Activated gamma-delta T cell treated with anti-CD3 and anti-CD28 coated beads, Interleukin-2, amount 50 U/mL, for 16 hours (primary cell): ENCODE results near the gene RHO.

Experiments
- DNase-seq: peaks from one replicate; pipeline ENCODE4 v3.0.0-alpha.2; 2020; ENCODE audit warnings: low read depth

The RHO gene

DNA sequence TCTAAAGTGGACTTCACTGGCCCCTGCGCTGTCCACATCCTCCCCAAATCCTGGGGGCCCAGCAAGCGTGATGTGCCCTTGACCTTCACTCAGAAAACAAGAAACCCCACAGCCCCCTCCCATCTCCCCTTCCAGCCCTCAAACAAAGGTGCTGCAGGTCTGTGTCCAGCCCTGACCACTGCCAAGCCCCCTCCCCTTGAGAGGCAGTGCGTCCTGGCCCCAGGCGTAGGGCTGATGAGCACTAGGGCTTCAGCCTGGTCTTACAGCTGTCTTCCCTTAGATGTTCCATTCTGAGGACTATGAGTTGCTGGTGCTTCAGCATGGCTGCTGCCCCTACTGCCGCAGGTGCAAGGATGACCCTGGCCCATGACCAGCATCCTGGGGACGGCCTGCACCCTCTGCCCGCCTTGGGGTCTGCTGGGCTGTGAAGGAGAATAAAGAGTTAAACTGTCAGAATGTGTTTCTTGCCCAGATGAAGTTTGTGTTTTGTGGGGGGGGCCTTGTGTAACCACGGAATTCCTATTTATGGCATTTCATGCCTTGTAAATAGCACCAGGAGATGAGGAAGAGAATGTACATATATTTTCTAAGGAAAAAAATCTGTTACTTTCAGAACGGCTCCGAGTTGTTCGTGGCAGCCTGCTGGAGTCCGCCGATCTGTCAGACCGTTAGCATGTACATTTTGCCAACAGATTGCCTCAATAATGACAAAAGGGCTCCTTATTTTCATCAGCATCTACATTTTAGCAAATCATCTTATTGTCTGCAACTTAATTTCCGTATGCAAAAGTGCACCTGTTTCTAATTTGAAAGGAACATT lies 8.3 kb upstream of the RHO start:
- DNase-seq: no peak

DNA sequence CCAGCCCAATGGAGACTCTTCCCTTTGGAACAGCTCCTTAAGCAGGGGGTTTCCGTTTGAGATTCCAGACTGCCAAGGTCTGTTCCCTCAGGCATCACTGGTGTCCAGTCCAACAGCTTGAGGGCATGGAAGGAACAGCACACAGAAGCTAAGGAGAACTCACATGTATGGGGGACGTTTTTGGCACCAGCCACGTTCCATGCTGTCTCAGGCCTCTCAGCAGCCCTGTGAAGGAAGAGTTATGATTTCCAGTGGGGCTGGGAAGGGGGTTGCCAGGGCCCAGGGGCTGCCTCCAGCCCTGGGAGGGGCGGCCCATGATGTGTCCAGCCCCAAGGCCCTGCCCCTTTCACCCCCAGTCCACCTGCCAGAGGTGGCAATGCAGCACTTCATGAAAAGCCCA lies 7.5 kb upstream of the RHO start:
- DNase-seq: no peak

DNA sequence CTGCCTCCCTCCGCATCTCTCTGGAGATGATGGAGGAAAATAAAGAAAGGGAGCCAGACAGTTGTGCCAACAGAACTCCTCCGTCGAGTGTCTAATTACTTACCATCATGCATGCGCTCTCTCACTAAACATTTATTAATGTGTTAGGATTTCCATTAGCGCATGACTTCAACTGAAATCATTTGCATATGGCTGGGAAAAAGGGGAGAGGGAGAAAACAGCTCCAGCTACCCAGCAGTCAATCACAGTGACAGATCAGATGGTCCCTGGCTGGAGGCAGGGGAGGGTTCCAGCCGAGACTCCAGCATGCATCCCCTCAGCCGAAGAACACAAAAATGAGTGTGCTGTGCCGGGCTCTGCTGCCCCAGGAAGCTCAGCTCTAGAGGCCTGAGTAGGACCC lies 6.8 kb upstream of the RHO start:
- DNase-seq: no peak

DNA sequence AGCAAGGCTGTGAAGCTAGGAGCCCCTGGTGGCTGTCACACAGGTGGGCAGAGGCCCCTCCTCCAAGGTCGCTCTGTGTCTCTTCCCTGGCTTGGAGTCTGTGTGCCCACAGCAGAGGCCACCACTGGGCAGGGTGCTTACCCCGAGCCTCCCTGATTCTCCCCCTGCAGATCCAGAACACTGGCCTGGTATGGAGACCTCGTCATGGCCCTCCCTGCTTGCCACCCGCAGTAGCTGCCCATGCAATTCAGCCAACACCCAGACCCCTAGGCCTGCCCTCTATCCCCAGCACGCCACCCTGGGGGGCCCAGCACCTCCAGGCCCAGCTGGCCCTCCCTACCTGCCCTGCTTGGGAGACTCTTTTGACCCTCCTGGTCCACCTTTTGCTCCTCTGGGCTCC lies 5.5 kb upstream of the RHO start:
- no peak for DNase-seq

DNA sequence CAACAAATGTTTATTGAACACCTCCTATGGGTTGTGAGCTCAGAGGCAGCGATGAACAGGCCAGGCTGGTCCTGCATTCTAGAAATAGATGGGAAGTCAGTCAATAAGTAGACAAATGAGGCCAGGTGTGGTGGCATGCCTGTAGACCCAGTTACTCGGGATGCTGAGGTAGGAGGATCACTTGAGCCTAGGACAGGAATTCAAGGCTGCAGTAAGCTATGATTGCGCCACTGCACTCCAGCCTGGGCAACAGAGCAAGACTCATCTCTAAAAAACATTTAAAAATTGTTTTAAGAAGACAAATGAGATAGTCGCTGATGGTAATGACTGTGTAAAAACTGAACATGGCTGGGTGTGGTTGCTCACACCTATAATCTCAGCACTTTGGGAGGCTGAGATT lies 4.4 kb upstream of the RHO start:
- DNase-seq: no peak

DNA sequence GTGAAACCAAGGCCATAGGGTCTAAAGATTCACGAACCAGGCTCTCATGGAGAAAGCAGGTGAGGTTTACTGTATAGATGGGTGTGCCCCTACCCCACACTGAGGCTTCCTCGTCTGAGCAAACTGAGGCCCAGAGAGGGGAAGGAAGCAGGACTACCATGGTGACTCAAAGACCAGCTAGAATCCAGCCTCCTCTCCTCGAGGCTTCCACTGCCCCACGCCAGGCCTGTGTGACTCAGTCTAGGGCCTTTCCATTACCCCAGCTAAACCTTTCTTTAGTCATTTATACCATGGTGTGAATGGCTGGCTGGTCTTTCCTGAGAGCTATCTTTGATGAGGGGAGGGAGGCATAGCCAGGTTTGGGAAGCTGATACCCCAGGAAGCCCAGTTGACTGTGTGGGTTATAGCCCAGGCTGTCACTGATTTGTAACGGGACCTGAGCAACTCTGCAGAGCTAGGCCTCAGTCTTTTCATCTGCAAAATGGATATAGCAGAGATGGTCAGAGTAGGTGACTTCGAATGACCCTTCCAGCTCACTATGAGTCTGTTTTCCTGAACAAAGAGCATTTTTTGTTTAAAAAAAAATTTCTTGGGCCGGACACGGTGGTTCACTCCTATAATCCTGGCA lies 3.0 kb upstream of the RHO start:
- no peak for DNase-seq

DNA sequence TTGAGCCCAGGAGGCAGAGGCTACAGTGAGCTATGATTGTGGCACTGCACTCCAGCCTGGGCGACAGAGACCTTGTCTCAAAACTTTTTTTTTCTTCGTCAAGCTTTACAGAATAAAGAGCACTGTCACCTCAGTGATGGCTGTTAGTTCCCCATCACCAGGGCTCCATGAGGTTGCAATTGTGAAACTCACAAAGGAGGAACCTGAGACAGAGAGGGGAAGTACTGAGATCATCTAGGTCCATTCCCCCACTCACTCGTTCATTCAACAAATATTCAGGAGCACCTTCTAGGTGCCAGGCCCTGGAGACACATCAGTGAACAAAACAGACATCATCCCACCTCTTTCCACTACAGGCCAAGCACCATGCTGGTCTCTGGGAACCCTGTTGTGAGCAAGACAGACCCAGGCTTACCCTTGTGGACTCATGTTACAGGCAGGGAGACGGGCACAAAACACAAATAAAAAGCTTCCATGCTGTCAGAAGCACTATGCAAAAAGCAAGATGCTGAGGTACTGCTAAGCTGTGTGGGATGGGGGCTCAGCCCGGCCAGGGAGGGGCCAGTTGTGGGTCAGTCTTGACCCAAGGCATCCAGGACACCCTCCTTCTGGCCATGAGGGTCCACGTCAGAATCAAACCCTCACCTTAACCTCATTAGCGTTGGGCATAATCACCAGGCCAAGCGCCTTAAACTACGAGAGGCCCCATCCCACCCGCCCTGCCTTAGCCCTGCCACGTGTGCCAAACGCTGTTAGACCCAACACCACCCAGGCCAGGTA lies 2.1 kb upstream of the RHO start:
- no peak for DNase-seq

DNA sequence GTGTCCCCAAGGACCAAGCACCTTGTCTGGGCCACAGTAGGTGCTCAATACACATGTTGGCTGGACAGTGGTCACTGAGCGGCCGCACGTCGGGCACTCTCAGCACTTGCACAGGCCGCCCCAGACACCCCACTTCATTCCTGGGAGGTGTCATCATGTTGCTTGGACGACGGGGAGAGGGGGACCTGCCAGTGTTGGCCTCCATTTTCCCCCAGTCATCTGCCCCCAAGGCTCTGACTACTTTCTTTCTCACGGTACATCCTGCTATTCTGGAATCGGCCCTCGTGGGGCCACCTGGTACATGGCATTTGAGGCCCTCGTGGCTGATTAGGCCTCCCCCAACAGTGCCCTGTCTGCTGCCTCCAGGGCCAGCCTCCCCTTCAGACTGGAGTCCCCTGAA lies 1.2 kb upstream of the RHO start:
- no peak for DNase-seq

DNA sequence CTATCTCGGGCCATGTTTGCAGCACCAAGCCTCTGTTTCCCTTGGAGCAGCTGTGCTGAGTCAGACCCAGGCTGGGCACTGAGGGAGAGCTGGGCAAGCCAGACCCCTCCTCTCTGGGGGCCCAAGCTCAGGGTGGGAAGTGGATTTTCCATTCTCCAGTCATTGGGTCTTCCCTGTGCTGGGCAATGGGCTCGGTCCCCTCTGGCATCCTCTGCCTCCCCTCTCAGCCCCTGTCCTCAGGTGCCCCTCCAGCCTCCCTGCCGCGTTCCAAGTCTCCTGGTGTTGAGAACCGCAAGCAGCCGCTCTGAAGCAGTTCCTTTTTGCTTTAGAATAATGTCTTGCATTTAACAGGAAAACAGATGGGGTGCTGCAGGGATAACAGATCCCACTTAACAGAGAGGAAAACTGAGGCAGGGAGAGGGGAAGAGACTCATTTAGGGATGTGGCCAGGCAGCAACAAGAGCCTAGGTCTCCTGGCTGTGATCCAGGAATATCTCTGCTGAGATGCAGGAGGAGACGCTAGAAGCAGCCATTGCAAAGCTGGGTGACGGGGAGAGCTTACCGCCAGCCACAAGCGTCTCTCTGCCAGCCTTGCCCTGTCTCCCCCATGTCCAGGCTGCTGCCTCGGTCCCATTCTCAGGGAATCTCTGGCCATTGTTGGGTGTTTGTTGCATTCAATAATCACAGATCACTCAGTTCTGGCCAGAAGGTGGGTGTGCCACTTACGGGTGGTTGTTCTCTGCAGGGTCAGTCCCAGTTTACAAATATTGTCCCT lies 1.2 kb downstream of the RHO start:
- no peak for DNase-seq

DNA sequence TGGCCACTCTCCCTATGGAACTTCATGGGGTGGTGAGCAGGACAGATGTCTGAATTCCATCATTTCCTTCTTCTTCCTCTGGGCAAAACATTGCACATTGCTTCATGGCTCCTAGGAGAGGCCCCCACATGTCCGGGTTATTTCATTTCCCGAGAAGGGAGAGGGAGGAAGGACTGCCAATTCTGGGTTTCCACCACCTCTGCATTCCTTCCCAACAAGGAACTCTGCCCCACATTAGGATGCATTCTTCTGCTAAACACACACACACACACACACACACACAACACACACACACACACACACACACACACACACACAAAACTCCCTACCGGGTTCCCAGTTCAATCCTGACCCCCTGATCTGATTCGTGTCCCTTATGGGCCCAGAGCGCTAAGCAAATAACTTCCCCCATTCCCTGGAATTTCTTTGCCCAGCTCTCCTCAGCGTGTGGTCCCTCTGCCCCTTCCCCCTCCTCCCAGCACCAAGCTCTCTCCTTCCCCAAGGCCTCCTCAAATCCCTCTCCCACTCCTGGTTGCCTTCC lies 1.9 kb downstream of the RHO start:
- no peak for DNase-seq

DNA sequence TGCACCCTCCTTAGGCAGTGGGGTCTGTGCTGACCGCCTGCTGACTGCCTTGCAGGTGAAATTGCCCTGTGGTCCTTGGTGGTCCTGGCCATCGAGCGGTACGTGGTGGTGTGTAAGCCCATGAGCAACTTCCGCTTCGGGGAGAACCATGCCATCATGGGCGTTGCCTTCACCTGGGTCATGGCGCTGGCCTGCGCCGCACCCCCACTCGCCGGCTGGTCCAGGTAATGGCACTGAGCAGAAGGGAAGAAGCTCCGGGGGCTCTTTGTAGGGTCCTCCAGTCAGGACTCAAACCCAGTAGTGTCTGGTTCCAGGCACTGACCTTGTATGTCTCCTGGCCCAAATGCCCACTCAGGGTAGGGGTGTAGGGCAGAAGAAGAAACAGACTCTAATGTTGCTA lies 2.4 kb downstream of the RHO start:
- DNase-seq: no peak

DNA sequence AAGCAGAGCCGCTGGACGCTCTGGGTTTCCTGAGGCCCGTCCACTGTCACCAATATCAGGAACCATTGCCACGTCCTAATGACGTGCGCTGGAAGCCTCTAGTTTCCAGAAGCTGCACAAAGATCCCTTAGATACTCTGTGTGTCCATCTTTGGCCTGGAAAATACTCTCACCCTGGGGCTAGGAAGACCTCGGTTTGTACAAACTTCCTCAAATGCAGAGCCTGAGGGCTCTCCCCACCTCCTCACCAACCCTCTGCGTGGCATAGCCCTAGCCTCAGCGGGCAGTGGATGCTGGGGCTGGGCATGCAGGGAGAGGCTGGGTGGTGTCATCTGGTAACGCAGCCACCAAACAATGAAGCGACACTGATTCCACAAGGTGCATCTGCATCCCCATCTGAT lies 3.3 kb downstream of the RHO start:
- no peak for DNase-seq

DNA sequence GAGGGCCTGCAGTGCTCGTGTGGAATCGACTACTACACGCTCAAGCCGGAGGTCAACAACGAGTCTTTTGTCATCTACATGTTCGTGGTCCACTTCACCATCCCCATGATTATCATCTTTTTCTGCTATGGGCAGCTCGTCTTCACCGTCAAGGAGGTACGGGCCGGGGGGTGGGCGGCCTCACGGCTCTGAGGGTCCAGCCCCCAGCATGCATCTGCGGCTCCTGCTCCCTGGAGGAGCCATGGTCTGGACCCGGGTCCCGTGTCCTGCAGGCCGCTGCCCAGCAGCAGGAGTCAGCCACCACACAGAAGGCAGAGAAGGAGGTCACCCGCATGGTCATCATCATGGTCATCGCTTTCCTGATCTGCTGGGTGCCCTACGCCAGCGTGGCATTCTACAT lies 3.8 kb downstream of the RHO start:
- DNase-seq: no peak

DNA sequence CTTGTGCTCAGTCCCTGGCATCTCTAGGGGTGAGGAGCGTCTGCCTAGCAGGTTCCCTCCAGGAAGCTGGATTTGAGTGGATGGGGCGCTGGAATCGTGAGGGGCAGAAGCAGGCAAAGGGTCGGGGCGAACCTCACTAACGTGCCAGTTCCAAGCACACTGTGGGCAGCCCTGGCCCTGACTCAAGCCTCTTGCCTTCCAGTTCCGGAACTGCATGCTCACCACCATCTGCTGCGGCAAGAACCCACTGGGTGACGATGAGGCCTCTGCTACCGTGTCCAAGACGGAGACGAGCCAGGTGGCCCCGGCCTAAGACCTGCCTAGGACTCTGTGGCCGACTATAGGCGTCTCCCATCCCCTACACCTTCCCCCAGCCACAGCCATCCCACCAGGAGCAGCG lies 5.0 kb downstream of the RHO start:
- DNase-seq: no peak

DNA sequence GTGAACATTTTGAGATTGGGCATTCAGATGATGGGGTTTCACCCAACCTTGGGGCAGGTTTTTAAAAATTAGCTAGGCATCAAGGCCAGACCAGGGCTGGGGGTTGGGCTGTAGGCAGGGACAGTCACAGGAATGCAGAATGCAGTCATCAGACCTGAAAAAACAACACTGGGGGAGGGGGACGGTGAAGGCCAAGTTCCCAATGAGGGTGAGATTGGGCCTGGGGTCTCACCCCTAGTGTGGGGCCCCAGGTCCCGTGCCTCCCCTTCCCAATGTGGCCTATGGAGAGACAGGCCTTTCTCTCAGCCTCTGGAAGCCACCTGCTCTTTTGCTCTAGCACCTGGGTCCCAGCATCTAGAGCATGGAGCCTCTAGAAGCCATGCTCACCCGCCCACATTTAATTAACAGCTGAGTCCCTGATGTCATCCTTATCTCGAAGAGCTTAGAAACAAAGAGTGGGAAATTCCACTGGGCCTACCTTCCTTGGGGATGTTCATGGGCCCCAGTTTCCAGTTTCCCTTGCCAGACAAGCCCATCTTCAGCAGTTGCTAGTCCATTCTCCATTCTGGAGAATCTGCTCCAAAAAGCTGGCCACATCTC lies 6.1 kb downstream of the RHO start:
- no peak for DNase-seq

DNA sequence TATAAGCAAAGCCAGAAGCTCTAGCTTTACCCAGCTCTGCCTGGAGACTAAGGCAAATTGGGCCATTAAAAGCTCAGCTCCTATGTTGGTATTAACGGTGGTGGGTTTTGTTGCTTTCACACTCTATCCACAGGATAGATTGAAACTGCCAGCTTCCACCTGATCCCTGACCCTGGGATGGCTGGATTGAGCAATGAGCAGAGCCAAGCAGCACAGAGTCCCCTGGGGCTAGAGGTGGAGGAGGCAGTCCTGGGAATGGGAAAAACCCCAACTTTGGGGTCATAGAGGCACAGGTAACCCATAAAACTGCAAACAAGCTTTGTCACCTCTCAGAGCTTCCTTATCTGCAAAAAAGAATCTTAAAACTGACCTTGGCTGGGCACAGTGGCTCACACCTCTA lies 6.6 kb downstream of the RHO start:
- no peak for DNase-seq

DNA sequence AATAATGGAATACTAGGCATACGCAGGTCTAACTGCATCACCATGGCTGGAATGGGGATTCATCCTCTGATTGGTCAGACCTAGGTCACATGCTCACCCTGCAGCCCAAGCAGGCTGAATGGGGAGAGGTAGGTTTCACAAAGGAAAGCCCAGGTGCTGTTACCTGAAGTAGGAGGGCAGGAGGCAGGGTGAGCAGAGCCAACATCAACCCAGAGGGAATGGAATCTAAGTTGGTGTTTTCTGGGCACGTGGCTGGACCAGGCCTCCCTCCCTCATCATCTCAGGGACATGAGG lies 7.9 kb downstream of the RHO start:
- no peak for DNase-seq

DNA sequence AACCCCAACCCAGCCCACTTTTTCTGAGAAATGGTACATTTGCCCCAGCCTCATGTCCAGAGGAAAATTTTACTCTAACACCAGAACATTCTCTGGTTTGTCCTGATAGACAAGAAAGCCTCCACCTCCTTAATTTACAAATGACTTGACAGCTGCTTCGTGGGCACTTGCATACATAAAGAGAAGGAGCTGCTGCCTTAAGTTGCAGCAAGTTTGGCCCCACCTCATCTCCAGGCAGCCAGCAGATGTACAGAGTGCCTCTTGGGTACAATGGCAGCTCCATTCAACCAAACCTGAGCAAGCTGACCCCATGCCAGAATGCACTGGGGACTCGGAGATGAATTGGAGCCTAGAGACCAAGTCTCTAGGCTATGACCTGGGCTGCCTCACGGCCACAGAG lies 8.4 kb downstream of the RHO start:
- no peak for DNase-seq

DNA sequence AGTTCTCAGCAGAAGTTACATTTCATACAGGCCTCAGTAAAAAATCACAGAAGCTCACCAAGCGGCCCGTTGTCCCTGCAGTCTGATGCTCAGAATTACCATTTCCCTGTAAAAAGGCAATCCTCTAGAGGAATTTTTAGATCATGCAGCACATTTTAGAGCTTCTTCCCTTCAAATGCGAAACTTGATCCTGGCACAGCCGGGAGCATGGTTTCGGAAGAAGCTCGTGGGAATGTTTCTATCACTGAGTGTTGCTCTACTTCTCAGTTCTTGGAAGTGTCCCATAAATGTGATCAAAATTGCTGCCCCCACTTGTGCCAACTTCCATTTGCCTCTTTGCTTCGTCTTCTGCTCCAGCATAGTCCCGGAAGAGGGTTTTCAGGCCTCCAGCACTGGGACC lies 10.8 kb downstream of the RHO start:
- DNase-seq: no peak

DNA sequence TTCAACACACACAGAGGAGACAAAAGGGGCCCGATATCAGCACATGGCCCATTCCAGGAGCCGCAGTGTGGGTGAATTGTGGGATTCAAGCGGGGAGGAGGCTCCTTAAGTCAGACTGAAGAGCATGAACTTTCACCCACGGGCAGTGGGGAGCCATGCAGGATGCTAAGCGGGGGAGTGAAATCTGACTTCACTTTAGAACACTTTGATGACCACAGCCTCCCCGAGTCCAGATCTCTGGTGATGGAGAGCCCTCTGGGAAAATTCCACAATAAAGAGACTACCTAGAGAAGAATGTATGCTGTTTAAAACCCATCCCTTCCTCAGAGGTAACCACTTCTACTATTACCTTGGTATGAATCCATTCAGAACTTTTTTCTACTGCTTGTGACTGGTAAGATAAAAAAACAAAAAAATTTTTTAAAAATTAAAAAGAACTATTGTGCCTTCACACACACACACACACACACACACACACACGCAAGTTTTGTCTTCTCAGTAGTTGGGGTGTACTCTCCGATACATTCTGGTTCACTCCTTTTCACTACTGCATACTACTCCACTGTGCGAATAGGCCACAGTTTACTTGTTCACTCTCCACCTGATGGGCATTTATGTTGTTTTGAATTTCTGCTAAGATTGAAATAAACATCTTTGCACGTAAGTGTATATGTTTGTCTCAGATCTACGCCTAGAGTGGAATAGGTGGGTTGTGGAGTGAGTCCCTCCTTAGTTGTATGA lies 12.5 kb downstream of the RHO start:
- no peak for DNase-seq

DNA sequence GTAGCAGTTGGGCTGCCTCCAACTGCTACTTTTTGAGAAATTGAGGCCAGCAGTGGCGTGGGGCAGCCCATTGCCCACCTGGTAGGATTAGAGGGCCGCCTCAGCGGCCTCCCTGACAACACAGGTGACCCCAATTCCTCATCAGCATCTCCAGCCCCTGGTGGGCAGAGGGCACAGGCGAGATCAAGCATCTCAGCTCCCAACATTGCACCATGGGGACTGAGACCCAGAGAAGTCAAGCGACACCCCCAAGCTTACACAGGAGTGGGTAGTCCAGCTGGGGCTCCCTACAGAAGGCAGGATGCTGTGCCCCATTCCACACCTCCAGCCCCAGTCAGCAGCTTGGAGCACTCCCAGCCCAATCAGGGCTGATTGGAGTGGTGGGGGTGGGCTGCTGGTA lies 14.3 kb downstream of the RHO start:
- DNase-seq: no peak
